Measurements from ENCODE around the gene EMD.

Gene EMD

GRCh38 chrX:154355776-154356140 is 23.3 kb upstream of the EMD start:
- peak; percentile 1 for DNase-seq

- peak; percentile 0 for DNase-seq
These were observed 22.5 kb upstream of the EMD start for GRCh38 chrX:154356596-154356995.

- peak; percentile 0 for DNase-seq
These were observed 21.9 kb upstream of the EMD start for GRCh38 chrX:154357205-154357604.

GRCh38 chrX:154358011-154358410 is 21.1 kb upstream of the EMD start:
- peak; percentile 0 for DNase-seq

- DNase-seq, result no peak
These were observed 20.3 kb upstream of the EMD start for GRCh38 chrX:154358829-154359228.

GRCh38 chrX:154359362-154360154 is 19.5 kb upstream of the EMD start:
- DNase-seq, result no peak

- DNase-seq, result peak; percentile 0
These were observed 18.9 kb upstream of the EMD start for GRCh38 chrX:154360155-154360713.

GRCh38 chrX:154362085-154362742 is 16.9 kb upstream of the EMD start:
- DNase-seq, result no peak

GRCh38 chrX:154363706-154364439 is 15.2 kb upstream of the EMD start:
- DNase-seq, result no peak

- DNase-seq, result no peak
These were observed 14.0 kb upstream of the EMD start for GRCh38 chrX:154365052-154365600.

GRCh38 chrX:154365997-154366665 is 13.0 kb upstream of the EMD start:
- no peak for DNase-seq

GRCh38 chrX:154366666-154367055 is 12.4 kb upstream of the EMD start:
- DNase-seq, result no peak

- no peak for DNase-seq
These were observed 11.4 kb upstream of the EMD start for GRCh38 chrX:154367474-154368308.

GRCh38 chrX:154368630-154369448 is 10.3 kb upstream of the EMD start:
- peak; percentile 95 for DNase-seq

GRCh38 chrX:154369449-154370299 is 9.4 kb upstream of the EMD start:
- peak; percentile 81 for DNase-seq

GRCh38 chrX:154370300-154371016 is 8.6 kb upstream of the EMD start:
- no peak for DNase-seq

GRCh38 chrX:154371017-154371788 is 7.9 kb upstream of the EMD start:
- DNase-seq, result peak; percentile 95

- no peak for DNase-seq
These were observed 7.2 kb upstream of the EMD start for GRCh38 chrX:154371789-154372300.

Measured in CD4-positive, alpha-beta T cell treated with Interleukin-17A for 1 hour (primary cell).